Naive thymus-derived CD4-positive, alpha-beta T cell (primary cell): Measurements from ENCODE around the gene TEX38. TPM values are rescaled to one million over a fixed set of nuclear protein-coding genes. Genes with fewer than 3 reads are reported as not detected.
"Not testable (repeated sequence)": the region's sequence is repeated elsewhere in the genome, so short reads cannot be mapped to it uniquely, and the experiment has no call there.

Experiments used
- ATAC-seq: fragments of 150-1000 bp; cut with Tn5 transposase; 2 replicates; pipeline ENCODE4 v1.10.0; 2021; ENCODE audit warnings: mild to moderate bottlenecking, moderate library complexity
- CTCF ChIA-PET: fragments of 350-600 bp; sonication (Branson Sonifier 250); formaldehyde crosslinking; loops from one replicate; lab custom pipeline; 2021; ENCODE audit warnings: antibody characterized with exemption; lab: Charles Lee
- POLR2A ChIA-PET: fragments of 350-600 bp; sonication (Branson Sonifier 250); formaldehyde crosslinking; loops from one replicate; lab custom pipeline; 2021; ENCODE audit warnings: antibody characterized with exemption, inconsistent platforms; lab: Charles Lee
- DNase-seq, 9 donors: peaks; one replicate each; pipeline versions ENCODE4 v3.0.0 to v3.0.0-alpha.2; 2020 to 2022; ENCODE audit warnings: mixed read lengths in 1 of 9
- H3K27ac ChIP-seq: one replicate; pipeline ENCODE4 v1.7.0; 2013; ENCODE audit warnings: mild to moderate bottlenecking, low read depth, low read length, moderate library complexity
- H3K27me3 ChIP-seq, 2 donors: one replicate each; pipeline ENCODE4 v1.7.0; 2013; ENCODE audit warnings: low read length in 2 of 2, mild to moderate bottlenecking in 2 of 2, moderate library complexity in 2 of 2; ENCODE audit not compliant: control insufficient read depth in 2 of 2, insufficient read depth in 2 of 2
- H3K36me3 ChIP-seq, 3 experiments: 1 replicate in 2 of 3; 2 replicates in 1 of 3; pipeline ENCODE4 v1.7.0; 2013; ENCODE audit warnings: low read length in 3 of 3, mild to moderate bottlenecking in 3 of 3, moderate library complexity in 1 of 3; ENCODE audit not compliant: insufficient read depth in 3 of 3, control insufficient read depth in 2 of 3
- H3K4me1 ChIP-seq, 2 donors: one replicate each; pipeline ENCODE4 v1.7.0; 2013; ENCODE audit warnings: low read length in 2 of 2, mild to moderate bottlenecking in 2 of 2, moderate library complexity in 1 of 2; ENCODE audit not compliant: control insufficient read depth in 2 of 2, insufficient read depth in 2 of 2
- H3K4me3 ChIP-seq: 2 replicates; pipeline ENCODE4 v1.7.0; 2013; ENCODE audit warnings: mild to moderate bottlenecking, low read length
- H3K9me3 ChIP-seq, 3 experiments: 1 replicate in 2 of 3; 2 replicates in 1 of 3; pipeline ENCODE4 v1.7.0; 2013; ENCODE audit warnings: low read length in 3 of 3; ENCODE audit not compliant: control insufficient read depth in 2 of 3
- H3K27ac Mint-ChIP-seq, 9 donors: one replicate each; pipeline ENCODE4 v1.8.0; 2020 to 2022; ENCODE audit warnings: mixed read lengths in 9 of 9, mild to moderate bottlenecking in 8 of 9, moderate library complexity in 5 of 9, inconsistent platforms in 2 of 9
- H3K27me3 Mint-ChIP-seq, 5 donors: one replicate each; pipeline ENCODE4 v1.8.0; 2021 to 2022; ENCODE audit warnings: mixed read lengths in 5 of 5, mild to moderate bottlenecking in 1 of 5
- H3K36me3 Mint-ChIP-seq, 5 donors: one replicate each; pipeline ENCODE4 v1.8.0; 2020 to 2022; ENCODE audit warnings: mixed read lengths in 5 of 5, mild to moderate bottlenecking in 3 of 5, inconsistent platforms in 1 of 5
- H3K4me1 Mint-ChIP-seq, 7 donors: one replicate each; pipeline ENCODE4 v1.8.0; 2020 to 2022; ENCODE audit warnings: mixed read lengths in 7 of 7, mild to moderate bottlenecking in 3 of 7, inconsistent platforms in 1 of 7
- H3K4me3 Mint-ChIP-seq, 10 donors: one replicate each; pipeline ENCODE4 v1.8.0; 2020 to 2022; ENCODE audit warnings: mild to moderate bottlenecking in 10 of 10, mixed read lengths in 10 of 10, moderate library complexity in 6 of 10, inconsistent platforms in 2 of 10
- H3K9me3 Mint-ChIP-seq, 11 donors: one replicate each; pipeline ENCODE4 v1.8.0; 2020 to 2022; ENCODE audit warnings: mixed read lengths in 11 of 11, mild to moderate bottlenecking in 4 of 11, inconsistent platforms in 1 of 11, moderate library complexity in 1 of 11
- intact Hi-C, 2 donors: fragments of 100-400 bp; cut with micrococcal nuclease; formaldehyde crosslinking; loops; one replicate each; pipeline ENCODE4 v1.15.1; 2023
- polyA plus RNA-seq, 2 donors: library from polyadenylated mRNA; unstranded; fragments of 300-500 nt; fragmentation: Illumina TruSeq; gene quantifications; one replicate each; pipeline ENCODE4 v1.2.3, GENCODE V29; 2021
- total RNA-seq, 6 experiments: library from RNA in 5 of 6; stranded (reverse) in 5 of 6; gene quantifications; 1 replicate in 5 of 6; 2 replicates in 1 of 6; pipeline ENCODE4 v1.2.3 and lab custom pipeline; 2021 to 2026

TEX38 gene
- total and polyA plus RNA-seq, 7 experiments from 2014 or later, result 0.32 to 0.49 TPM; not detected in 5

DNA sequence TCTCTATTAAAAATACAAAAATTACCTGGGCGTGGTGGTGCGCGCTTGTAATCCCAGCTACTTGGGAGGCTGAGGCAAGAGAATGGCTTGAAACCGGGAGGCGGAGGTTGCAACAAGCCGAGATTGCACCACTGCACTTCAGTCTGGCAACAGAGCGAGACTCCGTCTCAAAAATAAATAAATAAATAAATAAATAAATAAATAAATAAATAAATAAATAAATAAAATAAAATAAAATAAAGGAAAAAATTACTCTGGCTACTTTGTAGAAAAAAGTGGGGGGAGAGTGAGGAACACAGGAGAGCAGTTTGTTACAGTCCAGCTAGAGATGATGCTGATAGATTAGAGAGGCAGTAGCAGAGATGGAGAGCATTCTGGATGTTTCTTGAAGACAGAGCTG lies 48.7 kb downstream of the TEX38 start:
- H3K4me1 Mint-ChIP-seq, result peaks cover 33 to 47% (median 38%) of the 10 kb centered on the region in 7 donors
- ChIA-PET CTCF (interaction anchor here (1.7 kb wide), 1 partner anchor 187 kb away, joined by 5 read pairs; no protein-coding TSS in a partner anchor), POLR2A (interaction anchor here (0.8 to 2.2 kb wide), 6 partner anchors 48 to 717 kb away, joined by 4 to 12 read pairs (median 5); partner anchors contain the start of genes ATPAF1, FOXD2 and MOB3C)
- not testable (repeated sequence) for H3K27me3 ChIP-seq, ATAC-seq, H3K27ac ChIP-seq, H3K27me3 Mint-ChIP-seq, H3K9me3 Mint-ChIP-seq, DNase-seq, H3K4me3 ChIP-seq, H3K9me3 ChIP-seq
- intact Hi-C loops, result loop anchor here in 1 of 2 donors (10.0 kb wide), 1 partner anchor 276 kb away; no protein-coding TSS in a partner anchor
- peak overlapping the region in 5 of 9 donors; percentile 40 to 90 (median 46) for H3K27ac Mint-ChIP-seq
- H3K4me1 ChIP-seq, result peaks cover 20 to 28% of the 10 kb centered on the region in 2 donors
- peaks cover 5 to 16% (median 12%) of the 10 kb centered on the region in 5 donors for H3K36me3 Mint-ChIP-seq
- peaks cover 3 to 14% (median 4%) of the 10 kb centered on the region in 3 experiments for H3K36me3 ChIP-seq
- H3K4me3 Mint-ChIP-seq, result peak overlapping the region in 4 of 10 donors; percentile 4 to 22 (median 17)

DNA sequence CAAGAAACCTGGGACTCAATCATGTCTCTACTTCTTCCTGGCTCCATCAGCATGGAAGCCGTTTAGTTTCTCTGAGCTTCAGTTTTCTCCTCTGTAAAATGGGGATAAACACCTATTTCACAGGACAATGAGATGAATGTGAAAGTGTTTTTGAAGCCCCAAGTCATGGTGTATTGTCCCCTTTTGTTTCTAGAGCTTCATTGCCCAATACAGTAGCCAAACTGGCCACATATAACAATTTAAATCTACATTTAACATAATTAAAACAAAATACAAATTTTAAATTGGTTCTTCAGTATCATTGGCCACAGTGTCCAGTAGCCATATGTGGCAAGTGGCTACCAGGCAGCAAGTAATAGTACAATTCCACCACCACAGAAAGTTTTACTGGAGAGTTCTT lies 49.5 kb downstream of the TEX38 start:
- no peak for DNase-seq
- intact Hi-C loops, result loop anchor here in 1 of 2 donors (10.0 kb wide), 1 partner anchor 276 kb away; no protein-coding TSS in a partner anchor
- Histone ChIP-seq H3K27ac (no peak overlapping the region), H3K4me3 (no peak overlapping the region), H3K4me1 (peaks cover 20 to 28% of the 10 kb centered on the region in 2 donors), H3K9me3 (no peaks in the 10 kb centered on the region), H3K27me3 (no peaks in the 10 kb centered on the region), H3K36me3 (peaks cover 0 to 5% (median 3%) of the 10 kb centered on the region in 3 experiments)
- Mint-ChIP-seq H3K27ac (no peak overlapping the region), H3K27me3 (peaks cover 9 to 11% (median 9%) of the 10 kb centered on the region in 5 donors), H3K9me3 (peaks cover 0 to 4% (median 0%) of the 10 kb centered on the region in 11 donors), H3K4me3 (no peak overlapping the region), H3K4me1 (peaks cover 28 to 38% (median 33%) of the 10 kb centered on the region in 7 donors), H3K36me3 (peaks cover 0 to 12% (median 11%) of the 10 kb centered on the region in 5 donors)
- ATAC-seq, result no peak
- ChIA-PET CTCF (interaction anchor here (1.7 kb wide), 1 partner anchor 188 kb away, joined by 5 read pairs; no protein-coding TSS in a partner anchor), POLR2A (interaction anchor here (1.5 kb wide), 1 partner anchor 105 kb away, joined by 4 read pairs; the partner anchor contains the start of gene MOB3C)

DNA sequence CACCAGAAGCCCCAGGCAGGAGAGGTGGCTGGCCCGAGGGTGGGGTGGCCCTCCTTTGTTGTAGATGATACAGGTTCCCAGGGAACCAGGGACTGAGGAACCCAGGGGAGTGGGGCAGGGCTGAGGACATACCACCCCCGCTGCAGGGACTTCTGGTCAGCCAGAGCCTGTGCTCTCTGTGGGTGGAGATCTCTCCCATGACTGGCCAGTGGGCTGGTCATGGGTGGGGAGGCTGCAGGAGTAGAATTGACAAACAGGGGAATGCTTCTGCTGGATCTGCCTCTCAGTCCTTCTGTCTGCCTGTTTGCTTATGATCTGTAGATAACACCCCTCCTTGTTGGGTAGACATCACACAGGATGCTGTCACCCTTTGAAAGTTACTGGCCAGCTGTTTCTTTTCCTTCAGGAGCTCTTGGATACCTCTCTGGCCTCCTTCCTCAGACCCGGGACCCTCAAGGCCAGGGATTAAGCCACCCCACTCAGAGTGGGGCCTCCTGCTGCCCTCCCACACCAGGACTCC lies 50.1 kb downstream of the TEX38 start:
- peaks cover 14 to 17% (median 15%) of the 10 kb centered on the region in 5 donors for H3K27me3 Mint-ChIP-seq
- H3K4me3 ChIP-seq, result no peak overlapping the region
- H3K9me3 ChIP-seq, result no peaks in the 10 kb centered on the region
- peaks cover 22 to 33% (median 27%) of the 10 kb centered on the region in 7 donors for H3K4me1 Mint-ChIP-seq
- H3K27ac Mint-ChIP-seq, result no peak overlapping the region
- intact Hi-C loops, result loop anchor here in 1 of 2 donors (10.0 kb wide), 1 partner anchor 277 kb away; no protein-coding TSS in a partner anchor
- ChIA-PET CTCF (interaction anchor here (0.6 to 1.7 kb wide), 2 partner anchors 189 to 894 kb away, joined by 4 to 5 read pairs; no protein-coding TSS in a partner anchor), POLR2A (no interaction called here)
- H3K36me3 ChIP-seq, result peaks cover 0 to 4% (median 0%) of the 10 kb centered on the region in 3 experiments
- H3K4me1 ChIP-seq, result peaks cover 20 to 24% of the 10 kb centered on the region in 2 donors
- H3K9me3 Mint-ChIP-seq, result peaks cover 0 to 8% (median 0%) of the 10 kb centered on the region in 11 donors
- no peak for ATAC-seq
- no peak overlapping the region for H3K27ac ChIP-seq
- H3K27me3 ChIP-seq, result no peaks in the 10 kb centered on the region
- peaks cover 0 to 8% (median 6%) of the 10 kb centered on the region in 5 donors for H3K36me3 Mint-ChIP-seq
- DNase-seq, result no peak
- H3K4me3 Mint-ChIP-seq, result no peak overlapping the region

Other genes with a start within 250 kb of the TEX38 start
- not detected for gene DMBX1, start 182.0 kb upstream of the TEX38 start, total RNA-seq
- not detected for gene DMBX1, start 182.0 kb upstream of the TEX38 start, polyA plus RNA-seq
- not detected for gene KNCN, start 120.2 kb upstream of the TEX38 start, total RNA-seq
- gene KNCN, start 120.2 kb upstream of the TEX38 start, polyA plus RNA-seq, result not detected
- gene MKNK1, start 67.6 kb upstream of the TEX38 start, total RNA-seq, result 10 to 100 TPM; 35.8 to 80.1 (median 54.1) TPM
- gene MKNK1, start 67.6 kb upstream of the TEX38 start, polyA plus RNA-seq, result 10 to 100 TPM; 21.9 to 23.3 TPM
- gene MOB3C, start 55.0 kb upstream of the TEX38 start, total RNA-seq, result 10 to 100 TPM; 12.1 to 25.8 (median 25.2) TPM
- 10 to 100 TPM in 1 of 2 donors, 1 to 10 TPM in 1; 9.3 to 21.7 TPM for gene MOB3C, start 55.0 kb upstream of the TEX38 start, polyA plus RNA-seq
- 10 to 100 TPM; 17.3 to 49.5 (median 28.6) TPM for gene ATPAF1, start 3.5 kb upstream of the TEX38 start, total RNA-seq
- 10 to 100 TPM; 78.1 to 82.2 TPM for gene ATPAF1, start 3.5 kb upstream of the TEX38 start, polyA plus RNA-seq
- gene EFCAB14, start 47.3 kb downstream of the TEX38 start, total RNA-seq, result 10 to 100 TPM; 64.5 to 98.2 (median 89.5) TPM
- gene EFCAB14, start 47.3 kb downstream of the TEX38 start, polyA plus RNA-seq, result 100 to 1,000 TPM; 102 to 130 TPM
- not detected for gene CYP4B1, start 127.2 kb downstream of the TEX38 start, total RNA-seq
- not detected for gene CYP4B1, start 127.2 kb downstream of the TEX38 start, polyA plus RNA-seq